Vagina (tissue), 2 donors: ENCODE results near the gene MNAT1.

Experiments
- CTCF ChIP-seq, 3 experiments: fragments of 450-650 bp in 2 of 3; fragments of 200-600 bp in 1 of 3; sonication (generic) in 1 of 3; IDR thresholded peaks; one replicate each; pipeline ENCODE4 v1.5.1; 2017 to 2019; ENCODE audit warnings: antibody characterized with exemption in 3 of 3, mild to moderate bottlenecking in 2 of 3, moderate library complexity in 2 of 3
- POLR2A ChIP-seq, 2 donors: fragments of 450-650 bp; IDR thresholded peaks; one replicate each; pipeline ENCODE4 v1.6.1; 2017; ENCODE audit warnings: antibody characterized with exemption in 2 of 2, mild to moderate bottlenecking in 2 of 2, moderate library complexity in 2 of 2
- POLR2AphosphoS5 ChIP-seq, 2 donors: sonication (generic); formaldehyde crosslinking; IDR thresholded peaks; one replicate each; pipeline ENCODE4 v1.9.0; 2017; ENCODE audit warnings: antibody characterized with exemption in 2 of 2, mild to moderate bottlenecking in 2 of 2, low read depth in 1 of 2; ENCODE audit not compliant: insufficient read depth in 1 of 2

GRCh38 chr14:60819575-60819974 lies 85.0 kb downstream of the MNAT1 start:
- TF ChIP-seq POLR2AphosphoS5 (IDR thresholded peaks at IDR 0.05; ENCODE audit: insufficient read depth in 1 of 2, low read depth in 1 of 2) (no peak), CTCF (IDR thresholded peaks at IDR 0.05) (no peak), POLR2A (IDR thresholded peaks at IDR 0.05) (no peak)
